Activated CD8-positive, alpha-beta memory T cell treated with anti-CD3 and anti-CD28 coated beads, Interleukin-2, amount 50 U/mL, for 4 hours (primary cell): ENCODE measurements around the gene NFAT5.
"Not testable (repeated sequence)": the region's sequence is repeated elsewhere in the genome, so short reads cannot be mapped to it uniquely, and the experiment has no call there.

Source experiments
- DNase-seq: peaks from one replicate; pipeline ENCODE4 v3.0.0-alpha.2; 2020

The NFAT5 gene

GRCh38 chr16:69598045-69598444 is 32.3 kb downstream of the NFAT5 start:
- no peak for DNase-seq

GRCh38 chr16:69599731-69600130 is 34.0 kb downstream of the NFAT5 start:
- no peak for DNase-seq

- DNase-seq: no peak
These were observed 34.4 kb downstream of the NFAT5 start for GRCh38 chr16:69600202-69600601.

DNA sequence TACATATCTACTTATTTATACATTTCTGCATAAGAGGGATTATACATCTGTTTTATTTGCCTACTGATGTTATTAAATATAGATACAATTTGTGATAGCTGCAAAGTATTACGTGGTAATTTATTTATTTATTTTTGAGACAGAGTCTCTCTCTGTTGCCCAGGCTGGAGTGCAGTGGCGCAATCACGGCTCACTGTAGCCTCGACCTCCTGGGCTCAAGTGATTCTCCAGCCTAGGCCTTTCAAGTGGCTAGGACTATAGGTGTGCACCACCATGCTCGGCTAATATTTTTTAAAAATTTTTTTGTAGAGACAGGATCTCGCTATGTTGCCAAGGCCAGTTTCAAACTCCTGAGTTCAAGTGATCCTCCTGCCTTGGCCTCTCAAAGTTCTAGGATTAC is 35.5 kb downstream of the NFAT5 start:
- DNase-seq: no peak

DNA sequence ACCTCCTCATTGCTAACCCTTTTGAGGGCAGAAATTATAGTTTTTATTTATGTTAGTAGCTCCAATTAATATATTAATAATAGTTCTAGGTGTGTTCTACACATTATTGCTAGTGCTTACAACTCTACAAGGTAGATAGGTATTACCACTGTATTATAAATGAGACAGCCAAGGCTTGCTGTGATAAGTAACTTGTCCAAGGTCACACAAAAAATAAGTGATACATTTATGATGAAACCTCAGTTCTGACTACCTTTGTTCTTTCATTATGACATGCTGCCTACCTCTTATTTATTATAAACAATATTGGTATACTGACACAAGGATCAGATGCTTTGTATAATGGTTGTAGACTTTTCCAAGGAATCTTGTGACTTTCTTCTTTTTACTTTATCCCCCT is 41.2 kb downstream of the NFAT5 start:
- no peak for DNase-seq

DNA sequence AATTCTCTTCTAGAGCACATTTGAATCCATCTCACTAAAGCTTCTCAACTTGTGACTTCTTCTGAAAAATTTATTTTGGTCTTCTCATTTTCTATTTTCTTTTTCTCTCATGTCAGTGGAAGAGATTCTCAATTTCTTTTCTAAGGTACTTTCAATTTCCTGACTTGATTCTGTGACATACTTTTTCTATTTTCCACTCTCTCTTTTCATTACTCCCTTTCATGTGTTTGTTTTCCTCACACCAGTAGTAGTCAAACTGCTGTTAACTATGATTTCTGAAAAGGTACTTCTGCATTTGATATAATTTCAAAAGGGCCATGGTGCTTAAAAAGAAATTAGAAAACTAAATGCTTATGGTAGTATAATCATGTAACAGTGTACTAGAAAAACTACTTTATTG is 41.9 kb downstream of the NFAT5 start:
- no peak for DNase-seq

- no peak for DNase-seq
These were observed 44.6 kb downstream of the NFAT5 start for GRCh38 chr16:69610356-69610755.

- no peak for DNase-seq
These were observed 45.4 kb downstream of the NFAT5 start for GRCh38 chr16:69611103-69611640.

- DNase-seq: no peak
These were observed 47.8 kb downstream of the NFAT5 start for GRCh38 chr16:69613378-69614154.

GRCh38 chr16:69615528-69615927 is 49.8 kb downstream of the NFAT5 start:
- DNase-seq: no peak

DNA sequence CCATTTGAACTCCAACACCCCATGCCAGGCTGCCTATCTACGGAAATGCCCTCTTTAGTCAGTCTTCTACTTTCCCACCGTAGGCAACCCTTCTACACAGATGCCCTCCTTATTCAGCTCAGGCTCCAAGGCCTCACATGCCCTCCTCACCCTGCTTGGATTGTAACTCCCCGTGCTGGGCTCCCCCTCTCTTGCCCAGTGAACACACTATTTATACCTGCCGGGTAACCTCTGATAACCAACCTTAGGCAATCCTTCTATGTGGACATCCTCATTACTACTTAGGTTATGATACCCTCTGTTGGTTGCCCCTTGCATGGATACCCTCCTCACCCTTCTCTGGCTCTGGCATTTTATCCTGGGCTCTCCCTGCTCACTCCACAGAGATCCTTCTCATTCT is 50.3 kb downstream of the NFAT5 start:
- no peak for DNase-seq

DNA sequence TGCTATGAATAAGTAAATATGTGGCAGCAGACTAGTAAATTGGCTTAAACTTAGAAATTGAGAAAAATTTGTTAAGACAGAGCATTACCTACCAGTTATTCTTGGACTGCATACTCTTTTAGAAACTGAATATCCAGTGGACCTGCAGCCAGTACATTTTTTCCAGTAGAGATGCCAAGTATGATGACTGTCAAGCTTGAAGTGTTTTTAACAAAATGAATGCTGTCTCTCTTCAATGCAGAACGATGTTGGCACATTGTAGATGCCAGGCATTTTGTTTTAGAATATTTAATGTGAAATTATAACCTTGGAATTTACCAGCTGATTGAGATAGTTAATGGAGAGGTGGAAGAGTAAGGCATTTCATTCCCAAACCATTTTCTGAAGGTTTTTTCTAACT is 52.5 kb downstream of the NFAT5 start:
- DNase-seq: no peak

GRCh38 chr16:69618721-69619120 is 53.0 kb downstream of the NFAT5 start:
- DNase-seq: no peak

- no peak for DNase-seq
These were observed 53.7 kb downstream of the NFAT5 start for GRCh38 chr16:69619514-69619913.

- no peak for DNase-seq
These were observed 54.8 kb downstream of the NFAT5 start for GRCh38 chr16:69620573-69620972.

DNA sequence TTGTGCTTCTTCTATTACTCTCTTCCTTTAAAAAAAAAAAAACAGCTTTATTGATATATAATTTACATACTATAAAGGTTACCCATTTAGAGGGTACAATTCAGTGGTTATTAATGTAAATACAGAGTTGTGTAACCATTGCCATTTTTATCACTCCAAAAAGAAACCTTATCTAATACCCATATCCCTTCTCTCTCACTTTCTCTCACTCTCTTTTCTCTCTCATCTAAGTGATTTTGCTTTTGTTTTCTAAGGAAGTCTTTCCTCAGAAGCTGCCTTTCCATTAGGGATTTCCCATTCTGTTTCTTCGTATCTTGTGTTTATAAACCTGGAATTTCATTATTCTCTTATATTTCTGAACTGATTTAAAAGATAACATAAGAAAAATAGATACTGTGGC is 55.5 kb downstream of the NFAT5 start:
- DNase-seq: no peak

GRCh38 chr16:69626256-69626655 is 60.5 kb downstream of the NFAT5 start:
- no peak for DNase-seq

DNA sequence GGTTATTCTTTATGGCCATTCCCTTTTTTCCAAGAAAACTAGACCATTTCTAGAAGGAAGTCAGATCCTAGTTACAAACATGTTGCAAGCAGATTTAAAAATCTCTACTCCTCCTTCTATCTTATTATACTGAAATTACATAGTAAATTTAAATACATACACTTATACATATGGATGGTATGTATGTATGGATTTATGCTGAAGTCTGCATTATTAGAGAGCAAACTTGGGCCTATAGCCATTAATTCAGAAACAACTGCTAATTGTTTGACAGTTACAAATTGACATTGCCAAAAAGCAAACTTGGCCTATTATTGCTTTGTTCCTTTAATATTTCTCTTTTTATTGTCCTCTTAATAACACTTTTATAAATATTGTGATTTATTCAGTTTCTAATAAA is 67.1 kb downstream of the NFAT5 start:
- no peak for DNase-seq

DNA sequence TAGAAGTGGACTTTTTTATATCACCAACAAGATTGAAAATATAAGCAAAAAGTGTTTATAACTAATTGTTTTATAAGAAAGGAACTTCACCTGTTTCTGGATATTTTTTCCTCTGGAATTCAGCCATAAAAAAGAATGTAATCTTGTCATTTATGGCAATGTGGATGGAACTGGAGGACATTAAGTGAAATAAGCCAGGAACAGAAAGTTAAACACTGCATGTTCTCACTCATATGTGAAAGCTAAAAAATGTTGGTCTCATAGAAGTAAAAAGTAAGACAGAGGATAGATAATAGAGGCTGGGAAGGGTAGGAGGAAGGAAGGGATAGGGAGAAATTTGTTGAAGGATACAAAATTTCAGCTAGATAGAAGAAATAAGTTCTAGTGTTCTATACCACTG is 67.6 kb downstream of the NFAT5 start:
- DNase-seq: no peak

DNA sequence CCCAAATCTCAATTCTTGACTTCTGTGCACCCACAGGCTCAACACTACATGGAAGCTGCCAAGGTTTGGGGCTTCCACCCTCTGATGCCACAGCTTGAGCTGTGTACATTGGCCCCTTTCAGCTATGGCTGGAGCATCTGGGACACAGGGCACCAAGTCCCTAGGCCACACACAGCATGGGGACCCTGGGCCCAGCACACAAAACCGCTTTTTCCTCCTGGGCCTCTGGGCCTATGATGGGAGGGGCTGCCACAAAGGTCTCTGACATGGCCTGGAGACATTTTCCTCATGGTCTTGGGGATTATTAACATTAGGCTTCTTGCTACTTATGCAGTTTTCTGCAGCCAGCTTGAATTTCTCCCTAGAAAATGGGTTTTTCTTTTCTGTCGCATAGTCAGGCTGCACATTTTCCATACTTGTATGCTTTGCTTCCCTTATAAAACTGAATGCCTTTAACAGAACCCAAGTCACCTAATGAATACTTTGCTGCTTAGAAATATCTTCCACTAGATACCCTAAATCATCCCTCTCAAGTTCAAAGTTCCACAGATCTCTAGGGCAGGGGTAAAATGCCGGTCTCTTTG is 70.9 kb downstream of the NFAT5 start:
- not testable (repeated sequence) for DNase-seq

- not testable (repeated sequence) for DNase-seq
These were observed 71.6 kb downstream of the NFAT5 start for GRCh38 chr16:69637206-69637865.

GRCh38 chr16:69643997-69644396 is 78.2 kb downstream of the NFAT5 start:
- DNase-seq: not testable (repeated sequence)

DNA sequence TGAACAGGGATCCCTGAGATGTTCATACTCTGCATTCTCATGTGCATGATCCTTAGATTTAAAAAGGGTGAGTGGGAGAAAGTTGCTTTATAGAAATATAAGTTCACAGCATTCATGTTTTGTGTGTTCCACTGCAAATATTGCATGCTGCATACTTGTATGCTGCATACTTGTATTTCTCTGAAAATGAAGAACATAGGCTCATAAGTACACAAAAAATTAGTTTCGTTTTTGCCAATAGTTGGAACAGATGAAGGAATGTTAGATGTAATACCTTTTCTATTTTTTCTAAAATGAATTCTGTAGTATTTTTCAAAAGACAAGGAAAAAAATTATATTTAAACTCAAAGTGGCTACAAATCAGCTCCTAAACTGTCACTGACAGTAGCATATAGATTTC is 79.0 kb downstream of the NFAT5 start:
- no peak for DNase-seq

- no peak for DNase-seq
These were observed 81.3 kb downstream of the NFAT5 start for GRCh38 chr16:69647020-69647419.
